ENCODE data around the gene SDCCAG8. TPM values are rescaled to one million over a fixed set of nuclear protein-coding genes. Genes with fewer than 3 reads are reported as not detected.

Gene SDCCAG8
- total RNA-seq, 1 experiment from 2014 or later: 10.0 TPM

GRCh38 chr1:243438815-243439214, 183.0 kb downstream of the SDCCAG8 start:
- Histone ChIP-seq H3K79me2 (ENCODE audit: insufficient read depth, low read length) (no peaks in the 10 kb centered on the region), H3K4ac (ENCODE audit: low read depth, low read length) (no peak overlapping the region), H2BK120ac (ENCODE audit: low read depth, low read length, poor library complexity, severe bottlenecking) (no peak overlapping the region), H3K56ac (ENCODE audit: insufficient read length, low read depth, low read length) (no peak overlapping the region), H4K8ac (replicated peaks; ENCODE audit: insufficient read length, low read depth, low read length) (no peak overlapping the region), H4K91ac (ENCODE audit: insufficient read length, low read depth, low read length) (no peak overlapping the region), H3K18ac (ENCODE audit: insufficient read length, low read depth, low read length) (no peak overlapping the region), H3K23ac (ENCODE audit: insufficient read length, low read depth, low read length) (no peak overlapping the region), H2AK5ac (ENCODE audit: insufficient read length, low read length) (no peak overlapping the region), H2AFZ (ENCODE audit: low read length) (no peak overlapping the region), H4K20me1 (ENCODE audit: control insufficient read depth, insufficient read depth, insufficient read length) (no peaks in the 10 kb centered on the region), H3K27ac (ENCODE audit: insufficient read length, low read depth, low read length) (no peak overlapping the region), H2BK12ac (ENCODE audit: insufficient read length, low read depth, low read length) (no peak overlapping the region), H3K4me1 (ENCODE audit: insufficient read depth, low read length) (no peaks in the 10 kb centered on the region; the same call in 1 of the 2 replicates), H3K27me3 (ENCODE audit: insufficient read depth, low read length) (no peaks in the 10 kb centered on the region), H3K79me1 (ENCODE audit: insufficient read depth, low read depth, low read length, poor library complexity, severe bottlenecking) (no peaks in the 10 kb centered on the region), H3K9me3 (ENCODE audit: control insufficient read depth, low read depth, low read length) (no peaks in the 10 kb centered on the region), H3T11ph (ENCODE audit: low read length) (no peak overlapping the region), H3K4me2 (ENCODE audit: insufficient read depth, insufficient read length, low read length) (no peak overlapping the region), H3K9ac (ENCODE audit: extremely low read depth, insufficient read length, low read length) (no peak overlapping the region), H4K5ac (ENCODE audit: insufficient read length, low read depth, low read length) (no peak overlapping the region), H2BK5ac (ENCODE audit: insufficient read length, low read length) (no peak overlapping the region), H3K14ac (ENCODE audit: insufficient read depth, low read length) (no peak overlapping the region), H2BK15ac (ENCODE audit: low read depth, low read length) (no peak overlapping the region), H2BK20ac (ENCODE audit: low read depth, low read length, poor library complexity, severe bottlenecking) (no peak overlapping the region), H3K23me2 (ENCODE audit: insufficient read length, low read depth, low read length, poor library complexity, severe bottlenecking) (no peaks in the 10 kb centered on the region)
- Mint-ChIP-seq H3K27ac (peak overlapping the region in 1 of 3 experiments; percentile 16; a peak in 1 of 7 replicates), H3K4me3 (no peak overlapping the region), H3K36me3 (ENCODE audit: insufficient read depth in 1 of 3, low read depth in 3 of 3) (no peaks in the 10 kb centered on the region), H3K27me3 (ENCODE audit: low read depth) (no peaks in the 10 kb centered on the region), H3K9me3 (no peaks in the 10 kb centered on the region), H3K4me1 (peaks cover 14 to 23% of the 10 kb centered on the region in 2 experiments)
- TF ChIP-seq, protein P1, sequence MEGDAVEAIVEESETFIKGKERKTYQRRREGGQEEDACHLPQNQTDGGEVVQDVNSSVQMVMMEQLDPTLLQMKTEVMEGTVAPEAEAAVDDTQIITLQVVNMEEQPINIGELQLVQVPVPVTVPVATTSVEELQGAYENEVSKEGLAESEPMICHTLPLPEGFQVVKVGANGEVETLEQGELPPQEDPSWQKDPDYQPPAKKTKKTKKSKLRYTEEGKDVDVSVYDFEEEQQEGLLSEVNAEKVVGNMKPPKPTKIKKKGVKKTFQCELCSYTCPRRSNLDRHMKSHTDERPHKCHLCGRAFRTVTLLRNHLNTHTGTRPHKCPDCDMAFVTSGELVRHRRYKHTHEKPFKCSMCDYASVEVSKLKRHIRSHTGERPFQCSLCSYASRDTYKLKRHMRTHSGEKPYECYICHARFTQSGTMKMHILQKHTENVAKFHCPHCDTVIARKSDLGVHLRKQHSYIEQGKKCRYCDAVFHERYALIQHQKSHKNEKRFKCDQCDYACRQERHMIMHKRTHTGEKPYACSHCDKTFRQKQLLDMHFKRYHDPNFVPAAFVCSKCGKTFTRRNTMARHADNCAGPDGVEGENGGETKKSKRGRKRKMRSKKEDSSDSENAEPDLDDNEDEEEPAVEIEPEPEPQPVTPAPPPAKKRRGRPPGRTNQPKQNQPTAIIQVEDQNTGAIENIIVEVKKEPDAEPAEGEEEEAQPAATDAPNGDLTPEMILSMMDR (conservative IDR thresholded peaks at IDR 0.05): no peak
- DNase-seq: no peak
- no CpG with 5 or more reads among the region's 2 CpGs for WGBS (ENCODE audit: extremely low coverage, insufficient read length, low lambda C conversion rate)
